ENCODE results near the gene ENPP1.
"Not testable (repeated sequence)": the region's sequence is repeated elsewhere in the genome, so short reads cannot be mapped to it uniquely, and the experiment has no call there.

Gene ENPP1

DNA sequence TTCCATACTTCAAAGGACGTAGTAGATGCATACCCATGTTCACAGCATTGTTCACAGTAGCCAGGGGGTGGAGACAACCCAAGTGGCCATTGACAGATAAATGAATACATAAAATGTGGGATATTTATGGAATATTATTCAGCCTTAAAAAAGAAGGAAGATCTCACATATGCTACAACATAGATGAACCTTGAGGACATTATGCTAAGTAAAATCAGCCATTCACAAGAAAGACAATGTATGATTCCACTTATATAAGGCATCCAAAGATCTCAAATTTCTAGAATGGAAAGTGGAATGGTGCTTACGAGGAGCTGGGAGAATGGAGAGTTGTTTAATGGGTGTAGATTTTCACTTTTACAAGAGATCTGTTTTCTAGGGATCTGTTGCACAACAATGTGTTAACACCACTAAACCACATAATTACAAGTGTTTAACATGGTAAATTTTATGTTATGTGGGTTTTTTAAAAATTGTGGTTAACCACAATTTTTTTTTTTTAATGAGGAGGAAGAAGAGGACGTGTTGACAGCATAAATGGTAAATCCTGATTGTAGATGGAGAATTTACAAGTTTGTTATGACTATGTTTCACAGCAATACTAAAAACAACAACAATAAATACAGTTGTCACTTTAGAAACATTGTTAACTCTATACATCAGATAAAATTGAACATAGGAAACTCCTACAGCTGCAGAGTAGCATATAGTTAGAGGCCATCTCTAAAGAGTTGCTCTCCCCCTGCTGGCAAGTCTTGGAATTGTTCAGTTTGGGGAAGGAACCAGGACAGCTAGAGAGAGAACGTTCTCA is 101.8 kb downstream of the ENPP1 start:
- TF ChIP-seq CTCF (IDR thresholded peaks at IDR 0.05; ENCODE audit: low read length, missing control alignments), result peak; percentile 89
- peak; percentile 79 for DNase-seq (ENCODE audit: low read depth)
- H3K4me3 ChIP-seq (replicated peaks; ENCODE audit: low read depth, low read length), result no peak overlapping the region

DNA sequence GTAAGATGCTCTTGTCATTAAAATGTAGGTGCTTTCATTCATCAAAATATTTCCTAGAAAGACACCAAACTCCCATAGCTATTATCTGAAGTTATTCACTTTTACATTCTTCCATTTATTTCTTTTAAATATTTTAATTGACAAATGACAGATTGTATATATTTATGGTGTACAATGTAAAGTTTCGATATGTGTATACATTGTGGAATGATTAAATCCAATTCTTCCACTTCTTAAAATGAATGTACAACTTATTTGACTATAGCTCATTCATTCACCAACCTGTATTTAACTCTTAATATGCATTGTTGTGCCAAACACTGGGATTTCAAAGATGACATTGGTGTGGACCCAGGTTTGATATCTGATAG is 102.4 kb downstream of the ENPP1 start:
- H3K4me3 ChIP-seq (replicated peaks; ENCODE audit: low read depth, low read length), result no peak overlapping the region
- no peak for DNase-seq (ENCODE audit: low read depth)
- TF ChIP-seq CTCF (IDR thresholded peaks at IDR 0.05; ENCODE audit: low read length, missing control alignments), result no peak

GRCh38 chr6:131910956-131911355 is 103.1 kb downstream of the ENPP1 start:
- no peak for DNase-seq (ENCODE audit: low read depth)
- no peak for TF ChIP-seq CTCF (IDR thresholded peaks at IDR 0.05; ENCODE audit: low read length, missing control alignments)
- no peak overlapping the region for H3K4me3 ChIP-seq (replicated peaks; ENCODE audit: low read depth, low read length)

- no peak overlapping the region for H3K4me3 ChIP-seq (replicated peaks; ENCODE audit: low read depth, low read length)
- no peak for DNase-seq (ENCODE audit: low read depth)
- TF ChIP-seq CTCF (IDR thresholded peaks at IDR 0.05; ENCODE audit: low read length, missing control alignments), result no peak
Measured at GRCh38 chr6:131911951-131912350, 104.1 kb downstream of the ENPP1 start.

DNA sequence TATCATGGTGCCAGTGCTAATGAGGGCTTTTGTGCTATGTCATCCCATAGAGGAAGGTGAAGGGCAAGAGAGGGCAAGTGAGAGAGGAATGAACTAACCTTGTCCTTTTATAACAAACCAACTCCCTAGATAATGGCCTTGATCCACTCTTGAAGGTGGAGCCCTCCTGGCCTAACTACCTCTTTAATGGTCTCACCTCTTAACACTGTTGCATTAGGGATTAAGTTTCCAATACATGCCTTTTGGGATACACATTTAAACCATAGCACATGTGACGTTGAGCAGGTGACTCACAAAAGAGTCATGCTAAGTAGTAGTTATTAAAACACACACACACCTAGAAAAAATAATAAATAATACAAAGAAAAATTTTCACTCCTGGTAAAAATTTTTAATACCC is 106.4 kb downstream of the ENPP1 start:
- TF ChIP-seq CTCF (IDR thresholded peaks at IDR 0.05; ENCODE audit: low read length, missing control alignments), result no peak
- no peak for DNase-seq (ENCODE audit: low read depth)
- no peak overlapping the region for H3K4me3 ChIP-seq (replicated peaks; ENCODE audit: low read depth, low read length)

GRCh38 chr6:131914967-131915751 is 107.3 kb downstream of the ENPP1 start:
- no peak overlapping the region for H3K4me3 ChIP-seq (replicated peaks; ENCODE audit: low read depth, low read length)
- DNase-seq (ENCODE audit: low read depth), result peak; percentile 89
- TF ChIP-seq CTCF (IDR thresholded peaks at IDR 0.05; ENCODE audit: low read length, missing control alignments), result peak; percentile 93

- H3K4me3 ChIP-seq (replicated peaks; ENCODE audit: low read depth, low read length); DNase-seq (ENCODE audit: low read depth): not testable (repeated sequence)
Measured at GRCh38 chr6:131916091-131916796, 108.4 kb downstream of the ENPP1 start.

All from fibroblast of pulmonary artery (primary cell).